ENCODE measurements around the gene UBE2V1. TPM values are rescaled to one million over a fixed set of nuclear protein-coding genes. Genes with fewer than 3 reads are reported as not detected.

Gene UBE2V1
- total and polyA plus RNA-seq, 12 donors, result 57.4 to 242 (median 79.4) TPM

DNA sequence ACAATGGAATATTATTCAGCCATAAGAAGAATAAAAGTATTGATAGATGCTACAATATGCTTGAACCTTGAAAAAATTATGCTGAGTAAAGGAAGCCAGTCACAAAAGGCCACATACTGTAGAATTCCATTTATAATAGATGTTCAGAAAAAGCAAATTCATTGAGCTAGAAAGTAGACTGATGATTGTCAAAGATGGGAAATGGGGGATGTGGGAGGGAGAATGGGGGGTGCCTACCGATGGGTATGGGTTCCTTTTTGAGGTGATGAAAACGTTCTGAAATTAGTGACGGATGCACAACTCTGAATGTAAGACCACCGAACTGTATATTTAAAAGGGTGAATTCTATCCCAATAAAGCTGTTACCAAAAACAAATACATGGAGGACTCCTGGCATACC, 18.4 kb downstream of the UBE2V1 start:
- 85 to 97% (median 91%) methylated on average over 4 of the region's 4 CpGs for WGBS, 4 donors
- H3K4me1 ChIP-seq (replicated peaks in 1 of 2), result peaks cover 0 to 9% of the 10 kb centered on the region in 2 donors

DNA sequence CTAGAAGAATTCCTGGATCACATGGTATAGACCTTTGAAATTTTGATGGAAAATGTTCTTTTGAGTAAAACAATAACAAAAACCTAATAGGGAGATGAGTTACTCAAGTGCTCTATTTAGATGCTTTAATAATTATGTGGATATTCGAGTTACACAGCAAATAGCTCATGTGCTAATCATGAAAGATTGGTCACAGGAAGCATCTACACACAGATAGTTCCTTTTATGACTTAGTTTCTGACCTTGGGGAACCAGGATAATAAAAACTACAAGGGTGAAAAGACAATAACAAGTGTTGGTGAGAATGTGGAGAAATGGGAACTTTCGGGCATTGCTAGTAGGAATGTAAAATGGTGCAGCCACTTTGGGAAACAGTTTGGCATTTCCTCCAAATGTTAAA, 19.7 kb downstream of the UBE2V1 start:
- H3K27me3 ChIP-seq, result no peaks in the 10 kb centered on the region
- DNase-seq, result no peak
- TF ChIP-seq CTCF (IDR thresholded peaks at IDR 0.05) (no peak), POLR2A (IDR thresholded peaks at IDR 0.05) (no peak)
- H3K9me3 ChIP-seq (replicated peaks in 1 of 3), result no peaks in the 10 kb centered on the region
- H3K27ac ChIP-seq, result no peak overlapping the region
- WGBS, 4 donors, result 55 to 69% (median 63%) methylated on average over 2 of the region's 2 CpGs
- H3K36me3 ChIP-seq (replicated peaks in 1 of 2), result peaks cover 0 to 37% of the 10 kb centered on the region in 2 donors
- H3K4me1 ChIP-seq (replicated peaks in 1 of 2), result no peaks in the 10 kb centered on the region
- no peak overlapping the region for H3K4me3 ChIP-seq
- intact Hi-C loops (cut with DNase I), result no loop called here

More for the DNA sequence above, 18.4 kb downstream of the UBE2V1 start:
- H3K36me3 ChIP-seq (replicated peaks in 1 of 2), result peaks cover 0 to 37% of the 10 kb centered on the region in 2 donors
- H3K27ac ChIP-seq, result no peak overlapping the region
- H3K27me3 ChIP-seq, result no peaks in the 10 kb centered on the region
- TF ChIP-seq POLR2A (IDR thresholded peaks at IDR 0.05), result no peak
- TF ChIP-seq CTCF (IDR thresholded peaks at IDR 0.05), result no peak
- no peak for DNase-seq
- intact Hi-C loops (cut with DNase I), result no loop called here
- no peaks in the 10 kb centered on the region for H3K9me3 ChIP-seq (replicated peaks in 1 of 3)
- H3K4me3 ChIP-seq, result no peak overlapping the region

- Histone ChIP-seq H3K4me1 (replicated peaks in 1 of 2) (no peaks in the 10 kb centered on the region), H3K4me3 (no peak overlapping the region), H3K27me3 (no peaks in the 10 kb centered on the region), H3K9me3 (replicated peaks in 1 of 3) (no peaks in the 10 kb centered on the region), H3K36me3 (replicated peaks in 1 of 2) (peaks cover 0 to 37% of the 10 kb centered on the region in 2 donors), H3K27ac (no peak overlapping the region)
- no peak for DNase-seq
- TF ChIP-seq POLR2A (IDR thresholded peaks at IDR 0.05) (no peak), CTCF (IDR thresholded peaks at IDR 0.05) (no peak)
- 77 to 88% (median 83%) methylated on average over 4 of the region's 4 CpGs for WGBS, 4 donors
- intact Hi-C loops (cut with DNase I), result no loop called here
Observed at GRCh38 chr20:50092436-50092835, 20.5 kb downstream of the UBE2V1 start.

- no peak for DNase-seq
- H3K27ac ChIP-seq, result no peak overlapping the region
- H3K36me3 ChIP-seq (replicated peaks in 1 of 2), result peaks cover 0 to 18% of the 10 kb centered on the region in 2 donors
- intact Hi-C loops (cut with DNase I), result no loop called here
- H3K9me3 ChIP-seq (replicated peaks in 1 of 3), result no peaks in the 10 kb centered on the region
- no peak overlapping the region for H3K4me3 ChIP-seq
- H3K4me1 ChIP-seq (replicated peaks in 1 of 2), result peaks cover 7 to 16% of the 10 kb centered on the region in 2 donors
- TF ChIP-seq CTCF (IDR thresholded peaks at IDR 0.05) (no peak), POLR2A (IDR thresholded peaks at IDR 0.05) (no peak)
- WGBS, 4 donors, result 80 to 96% (median 88%) methylated on average over 2 of the region's 2 CpGs
- H3K27me3 ChIP-seq, result no peaks in the 10 kb centered on the region
Observed at GRCh38 chr20:50089787-50090177, 23.2 kb downstream of the UBE2V1 start.

All from adrenal gland (tissue), 12 donors.